Transverse colon (tissue), 4 donors: ENCODE data around the gene KCNQ4.

Experiments used
- POLR2A ChIP-seq: fragments of 450-650 bp; IDR thresholded peaks from one replicate; pipeline ENCODE4 v1.6.1; 2016; ENCODE audit warnings: antibody characterized with exemption, mild to moderate bottlenecking, moderate library complexity
- POLR2AphosphoS5 ChIP-seq, 3 donors: sonication (generic); formaldehyde crosslinking; IDR thresholded peaks; one replicate each; pipeline ENCODE4 v1.6.1; 2016; ENCODE audit warnings: antibody characterized with exemption in 3 of 3
- TF ChIP-seq, protein P1 (sequence below), 5 experiments: fragments of 200-600 bp in 3 of 5; fragments of 450-650 bp in 2 of 5; sonication (generic) in 3 of 5; IDR thresholded peaks; 1 replicate in 2 of 5; 2 replicates in 3 of 5; pipeline ENCODE4 v1.5.1; 2016 to 2017; ENCODE audit warnings: antibody characterized with exemption in 5 of 5, inconsistent platforms in 3 of 5, mild to moderate bottlenecking in 2 of 5, moderate library complexity in 1 of 5

DNA sequence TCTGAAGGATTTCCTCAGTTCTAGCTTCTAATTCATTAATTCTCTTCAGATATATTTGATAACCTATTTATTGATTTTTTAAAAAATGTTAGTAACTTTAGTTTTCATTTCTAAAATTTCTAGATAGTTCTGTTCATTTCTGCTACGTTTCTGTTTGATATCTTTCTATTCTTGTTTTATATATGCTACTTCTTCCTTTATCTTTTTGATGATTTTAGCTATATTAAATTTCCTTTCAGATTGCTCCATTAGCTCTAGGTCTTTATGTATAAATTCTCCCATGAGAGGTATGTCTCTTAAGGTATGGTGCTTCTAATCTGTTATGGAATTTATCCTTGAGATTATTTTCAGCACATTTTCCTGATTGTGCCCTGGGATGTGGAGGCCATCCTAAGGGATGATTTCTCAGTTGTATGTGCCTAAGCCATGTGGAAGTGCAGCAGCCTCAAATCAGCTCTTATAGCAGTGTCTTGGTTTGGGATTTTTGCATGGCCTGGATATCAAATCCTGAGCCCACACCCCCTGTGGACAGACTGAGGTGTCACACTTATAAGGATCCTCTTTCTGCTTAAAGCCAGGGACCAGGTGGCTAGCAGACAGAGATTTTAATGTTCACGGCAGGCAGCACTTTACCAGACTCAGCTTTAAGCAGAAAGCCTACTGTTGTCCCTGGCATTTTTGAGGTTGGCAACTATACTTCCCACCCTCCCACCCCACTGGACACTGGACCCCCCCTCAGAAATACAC, 6.2 kb upstream of the KCNQ4 start:
- TF ChIP-seq, protein P1, sequence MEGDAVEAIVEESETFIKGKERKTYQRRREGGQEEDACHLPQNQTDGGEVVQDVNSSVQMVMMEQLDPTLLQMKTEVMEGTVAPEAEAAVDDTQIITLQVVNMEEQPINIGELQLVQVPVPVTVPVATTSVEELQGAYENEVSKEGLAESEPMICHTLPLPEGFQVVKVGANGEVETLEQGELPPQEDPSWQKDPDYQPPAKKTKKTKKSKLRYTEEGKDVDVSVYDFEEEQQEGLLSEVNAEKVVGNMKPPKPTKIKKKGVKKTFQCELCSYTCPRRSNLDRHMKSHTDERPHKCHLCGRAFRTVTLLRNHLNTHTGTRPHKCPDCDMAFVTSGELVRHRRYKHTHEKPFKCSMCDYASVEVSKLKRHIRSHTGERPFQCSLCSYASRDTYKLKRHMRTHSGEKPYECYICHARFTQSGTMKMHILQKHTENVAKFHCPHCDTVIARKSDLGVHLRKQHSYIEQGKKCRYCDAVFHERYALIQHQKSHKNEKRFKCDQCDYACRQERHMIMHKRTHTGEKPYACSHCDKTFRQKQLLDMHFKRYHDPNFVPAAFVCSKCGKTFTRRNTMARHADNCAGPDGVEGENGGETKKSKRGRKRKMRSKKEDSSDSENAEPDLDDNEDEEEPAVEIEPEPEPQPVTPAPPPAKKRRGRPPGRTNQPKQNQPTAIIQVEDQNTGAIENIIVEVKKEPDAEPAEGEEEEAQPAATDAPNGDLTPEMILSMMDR (IDR thresholded peaks at IDR 0.05), result no peak
- TF ChIP-seq POLR2AphosphoS5 (IDR thresholded peaks at IDR 0.05) (no peak), POLR2A (no peak)
